Measurements from ENCODE around the gene PINLYP.

PINLYP gene

GRCh38 chr19:43562698-43563241 is 12.8 kb upstream of the PINLYP start:
- peak; percentile 94 to 97 for DNase-seq (ENCODE audit: low read depth in 1 of 2, low spot score in 1 of 2)
- peak; percentile 50; the same call in 1 of the 2 replicates for TF ChIP-seq SPI1 (IDR thresholded peaks at IDR 0.05; ENCODE audit: borderline replicate concordance, low read depth)
- TF ChIP-seq REST (IDR thresholded peaks at IDR 0.05; ENCODE audit: insufficient replicate concordance, low read depth) = no peak
- TF ChIP-seq POLR2AphosphoS5 (IDR thresholded peaks at IDR 0.05; ENCODE audit: low read depth) = peak; percentile 97
- TF ChIP-seq GABPA (IDR thresholded peaks at IDR 0.05; ENCODE audit: low read depth) = peak; percentile 50
- TF ChIP-seq, protein P1, sequence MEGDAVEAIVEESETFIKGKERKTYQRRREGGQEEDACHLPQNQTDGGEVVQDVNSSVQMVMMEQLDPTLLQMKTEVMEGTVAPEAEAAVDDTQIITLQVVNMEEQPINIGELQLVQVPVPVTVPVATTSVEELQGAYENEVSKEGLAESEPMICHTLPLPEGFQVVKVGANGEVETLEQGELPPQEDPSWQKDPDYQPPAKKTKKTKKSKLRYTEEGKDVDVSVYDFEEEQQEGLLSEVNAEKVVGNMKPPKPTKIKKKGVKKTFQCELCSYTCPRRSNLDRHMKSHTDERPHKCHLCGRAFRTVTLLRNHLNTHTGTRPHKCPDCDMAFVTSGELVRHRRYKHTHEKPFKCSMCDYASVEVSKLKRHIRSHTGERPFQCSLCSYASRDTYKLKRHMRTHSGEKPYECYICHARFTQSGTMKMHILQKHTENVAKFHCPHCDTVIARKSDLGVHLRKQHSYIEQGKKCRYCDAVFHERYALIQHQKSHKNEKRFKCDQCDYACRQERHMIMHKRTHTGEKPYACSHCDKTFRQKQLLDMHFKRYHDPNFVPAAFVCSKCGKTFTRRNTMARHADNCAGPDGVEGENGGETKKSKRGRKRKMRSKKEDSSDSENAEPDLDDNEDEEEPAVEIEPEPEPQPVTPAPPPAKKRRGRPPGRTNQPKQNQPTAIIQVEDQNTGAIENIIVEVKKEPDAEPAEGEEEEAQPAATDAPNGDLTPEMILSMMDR (IDR thresholded peaks at IDR 0.05; ENCODE audit: insufficient read depth, low read length) = no peak
- Histone ChIP-seq H3K27ac (replicated peaks) (peak overlapping the region; percentile 81), H3K27me3 (ENCODE audit: insufficient read depth, poor library complexity, severe bottlenecking) (no peaks in the 10 kb centered on the region), H3K4me3 (replicated peaks; ENCODE audit: insufficient read depth, low read length) (no peak overlapping the region)

- H3K27ac ChIP-seq (replicated peaks) = peak overlapping the region; percentile 81
- DNase-seq (ENCODE audit: low read depth in 1 of 2, low spot score in 1 of 2) = peak in 1 of 2 experiments; percentile 25
- TF ChIP-seq POLR2AphosphoS5 (IDR thresholded peaks at IDR 0.05; ENCODE audit: low read depth) (no peak), REST (IDR thresholded peaks at IDR 0.05; ENCODE audit: insufficient replicate concordance, low read depth) (no peak), SPI1 (IDR thresholded peaks at IDR 0.05; ENCODE audit: borderline replicate concordance, low read depth) (no peak)
- TF ChIP-seq, protein P1 (IDR thresholded peaks at IDR 0.05; ENCODE audit: insufficient read depth, low read length) = no peak
These were observed 11.7 kb upstream of the PINLYP start for GRCh38 chr19:43563816-43564457.

GRCh38 chr19:43564800-43565199 is 10.8 kb upstream of the PINLYP start:
- no peak overlapping the region for H3K4me3 ChIP-seq (replicated peaks; ENCODE audit: insufficient read depth, low read length)
- H3K27ac ChIP-seq (replicated peaks) = no peak overlapping the region
- no peaks in the 10 kb centered on the region for H3K27me3 ChIP-seq (ENCODE audit: insufficient read depth, poor library complexity, severe bottlenecking)
- TF ChIP-seq SPI1 (IDR thresholded peaks at IDR 0.05; ENCODE audit: borderline replicate concordance, low read depth) = no peak
- TF ChIP-seq, protein P1 (IDR thresholded peaks at IDR 0.05; ENCODE audit: insufficient read depth, low read length) = no peak
- TF ChIP-seq POLR2AphosphoS5 (IDR thresholded peaks at IDR 0.05; ENCODE audit: low read depth) = no peak
- no peak for TF ChIP-seq REST (IDR thresholded peaks at IDR 0.05; ENCODE audit: insufficient replicate concordance, low read depth)
- no peak for TF ChIP-seq GABPA (IDR thresholded peaks at IDR 0.05; ENCODE audit: low read depth)
- no peak for DNase-seq (ENCODE audit: low read depth in 1 of 2, low spot score in 1 of 2)

More at GRCh38 chr19:43563816-43564457, 11.7 kb upstream of the PINLYP start:
- no peaks in the 10 kb centered on the region for H3K27me3 ChIP-seq (ENCODE audit: insufficient read depth, poor library complexity, severe bottlenecking)
- H3K4me3 ChIP-seq (replicated peaks; ENCODE audit: insufficient read depth, low read length) = no peak overlapping the region
